ENCODE results near the gene TIAM2.

- TF ChIP-seq FOXP2 (optimal IDR thresholded peaks at IDR 0.05; ENCODE audit: control extremely low read depth, extremely low read length, insufficient read depth) (no peak), POLR2AphosphoS5 (IDR thresholded peaks at IDR 0.05; ENCODE audit: borderline replicate concordance, low read depth, low read length) (no peak)
Measured at GRCh38 chr6:155194399-155194798, 199.3 kb downstream of the TIAM2 start.
